ENCODE measurements around the gene TFDP1. TPM values are rescaled to one million over a fixed set of nuclear protein-coding genes. Genes with fewer than 3 reads are reported as not detected.

TFDP1 gene
- polyA plus RNA-seq, 3 donors: 30.3 to 54.0 (median 37.6) TPM

DNA sequence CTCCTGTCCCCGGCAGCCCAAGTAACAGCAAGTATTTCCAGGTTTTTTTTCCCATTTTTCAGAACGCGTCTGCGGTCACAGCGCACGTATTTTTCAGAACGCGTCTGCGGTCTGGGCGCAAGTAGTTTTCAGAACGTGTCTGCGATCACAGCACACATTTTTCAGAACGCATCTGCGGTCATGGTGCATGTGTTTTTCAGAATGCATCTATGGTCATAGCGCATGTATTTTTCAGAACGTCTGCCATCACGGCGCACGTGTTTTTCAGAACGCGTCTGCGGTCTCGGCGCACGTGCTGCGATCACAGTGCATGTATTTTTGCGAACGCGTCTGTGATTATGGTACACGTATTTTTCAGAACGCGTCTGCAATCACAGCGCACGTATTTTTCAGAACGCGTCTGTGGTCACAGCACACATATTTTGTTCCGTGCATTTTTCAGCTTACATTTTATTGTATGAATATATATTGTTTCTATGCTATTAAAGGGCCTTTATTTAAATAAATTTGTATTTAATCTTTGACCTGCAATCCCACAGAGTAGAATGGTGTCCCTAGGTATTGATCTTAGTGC lies 53.7 kb downstream of the TFDP1 start:
- intact Hi-C loops (cut with micrococcal nuclease): no loop called here
- 98% methylated on average over 29 of the region's 37 CpGs for WGBS (ENCODE audit: insufficient coverage)
- Histone ChIP-seq H3K79me2 (ENCODE audit: insufficient read depth, low read length) (no peaks in the 10 kb centered on the region), H3K27ac (ENCODE audit: low read depth in 1 of 2, low read length in 2 of 2) (no peak overlapping the region), H3K9me3 (replicated peaks in 1 of 2; ENCODE audit: control insufficient read depth in 1 of 2, insufficient read depth in 1 of 2, low read length in 2 of 2) (peaks cover 26 to 42% of the 10 kb centered on the region in 2 donors), H3K4me3 (replicated peaks in 1 of 3; ENCODE audit: low read depth in 2 of 3, low read length in 3 of 3) (no peak overlapping the region), H3K36me3 (replicated peaks in 1 of 2; ENCODE audit: control insufficient read depth in 1 of 2, insufficient read depth in 2 of 2, low read length in 2 of 2) (peaks cover 82 to 91% of the 10 kb centered on the region in 2 donors), H3K9ac (ENCODE audit: insufficient read depth, low read length, poor library complexity, severe bottlenecking) (no peak overlapping the region), H2AFZ (ENCODE audit: insufficient read depth, low read depth, low read length, poor library complexity, severe bottlenecking) (no peak overlapping the region), H3K4me2 (replicated peaks; ENCODE audit: extremely low read depth, low read length, poor library complexity, severe bottlenecking) (no peak overlapping the region), H3K4me1 (ENCODE audit: control insufficient read depth in 1 of 2, insufficient read depth in 2 of 2, low read length in 2 of 2) (no peaks in the 10 kb centered on the region), H4K20me1 (ENCODE audit: insufficient read depth, low read length) (no peaks in the 10 kb centered on the region), H3K27me3 (ENCODE audit: control insufficient read depth in 2 of 2, insufficient read depth in 2 of 2, low read length in 2 of 2) (no peaks in the 10 kb centered on the region)
- Mint-ChIP-seq H3K36me3 (peaks cover 85 to 92% of the 10 kb centered on the region in 2 donors), H3K27me3 (ENCODE audit: low read depth in 3 of 3) (no peaks in the 10 kb centered on the region), H3K9me3 (peaks cover 29 to 58% (median 43%) of the 10 kb centered on the region in 7 donors), H3K4me3 (no peak overlapping the region), H3K27ac (no peak overlapping the region), H3K4me1 (no peaks in the 10 kb centered on the region)
- TF ChIP-seq CTCF (IDR thresholded peaks at IDR 0.05): no peak
- DNase-seq: no peak

- intact Hi-C loops (cut with micrococcal nuclease): no loop called here
- Histone ChIP-seq H3K79me2 (ENCODE audit: insufficient read depth, low read length) (no peaks in the 10 kb centered on the region), H3K27ac (ENCODE audit: low read depth in 1 of 2, low read length in 2 of 2) (no peak overlapping the region), H3K36me3 (replicated peaks in 1 of 2; ENCODE audit: control insufficient read depth in 1 of 2, insufficient read depth in 2 of 2, low read length in 2 of 2) (peaks cover 77 to 86% of the 10 kb centered on the region in 2 donors), H3K4me2 (replicated peaks; ENCODE audit: extremely low read depth, low read length, poor library complexity, severe bottlenecking) (no peak overlapping the region), H3K4me1 (ENCODE audit: control insufficient read depth in 1 of 2, insufficient read depth in 2 of 2, low read length in 2 of 2) (no peaks in the 10 kb centered on the region), H3K9ac (ENCODE audit: insufficient read depth, low read length, poor library complexity, severe bottlenecking) (no peak overlapping the region), H4K20me1 (ENCODE audit: insufficient read depth, low read length) (no peaks in the 10 kb centered on the region), H3K27me3 (ENCODE audit: control insufficient read depth in 2 of 2, insufficient read depth in 2 of 2, low read length in 2 of 2) (no peaks in the 10 kb centered on the region), H3K9me3 (replicated peaks in 1 of 2; ENCODE audit: control insufficient read depth in 1 of 2, insufficient read depth in 1 of 2, low read length in 2 of 2) (peaks cover 26 to 42% of the 10 kb centered on the region in 2 donors), H2AFZ (ENCODE audit: insufficient read depth, low read depth, low read length, poor library complexity, severe bottlenecking) (no peak overlapping the region), H3K4me3 (replicated peaks in 1 of 3; ENCODE audit: low read depth in 2 of 3, low read length in 3 of 3) (no peak overlapping the region)
- H3K27me3 Mint-ChIP-seq (ENCODE audit: low read depth in 3 of 3): no peaks in the 10 kb centered on the region
- H3K36me3 Mint-ChIP-seq: peaks cover 80 to 86% of the 10 kb centered on the region in 2 donors
- H3K4me1 Mint-ChIP-seq: no peaks in the 10 kb centered on the region
- H3K4me3 Mint-ChIP-seq: no peak overlapping the region
- no peak for DNase-seq
- peaks cover 29 to 58% (median 43%) of the 10 kb centered on the region in 7 donors for H3K9me3 Mint-ChIP-seq
- peak overlapping the region in 1 of 7 donors; percentile 72 for H3K27ac Mint-ChIP-seq
- no peak for TF ChIP-seq CTCF (IDR thresholded peaks at IDR 0.05)
- WGBS (ENCODE audit: insufficient coverage): 100% methylated on average over 4 of the region's 8 CpGs
Measured at GRCh38 chr13:113638806-113639205, 54.3 kb downstream of the TFDP1 start.

Data from CD14-positive monocyte (primary cell).